ENCODE data around the gene GUCD1.
"Not testable (repeated sequence)": the region's sequence is repeated elsewhere in the genome, so short reads cannot be mapped to it uniquely, and the experiment has no call there.

DNA sequence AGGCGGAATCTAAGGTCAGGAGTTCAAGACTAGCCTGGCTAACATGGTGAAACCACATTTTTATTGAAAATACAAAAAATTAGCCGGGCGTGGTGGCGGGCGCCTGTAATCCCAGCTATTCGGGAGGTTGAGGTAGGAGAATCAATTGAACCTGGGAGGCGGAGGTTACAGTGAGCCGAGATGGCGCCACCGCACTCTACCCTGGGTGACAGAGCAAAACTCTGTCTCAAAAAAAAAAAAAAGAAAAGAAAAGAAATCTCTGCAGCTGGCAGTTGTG lies 38.6 kb upstream of the GUCD1 start:
- TF ChIP-seq POLR2A, POLR2AphosphoS5 (IDR thresholded peaks at IDR 0.05; ENCODE audit: low read depth, low read length): not testable (repeated sequence)
